GM18867 (cell line): ENCODE measurements around the gene RNASEH2A.

Experiments
- ATAC-seq: cut with Tn5 transposase; IDR thresholded peaks from one replicate; pipeline ENCODE4 v1.9.1; 2021; ENCODE audit warnings: mild to moderate bottlenecking, moderate library complexity; ENCODE audit not compliant: unreplicated experiment

RNASEH2A gene

DNA sequence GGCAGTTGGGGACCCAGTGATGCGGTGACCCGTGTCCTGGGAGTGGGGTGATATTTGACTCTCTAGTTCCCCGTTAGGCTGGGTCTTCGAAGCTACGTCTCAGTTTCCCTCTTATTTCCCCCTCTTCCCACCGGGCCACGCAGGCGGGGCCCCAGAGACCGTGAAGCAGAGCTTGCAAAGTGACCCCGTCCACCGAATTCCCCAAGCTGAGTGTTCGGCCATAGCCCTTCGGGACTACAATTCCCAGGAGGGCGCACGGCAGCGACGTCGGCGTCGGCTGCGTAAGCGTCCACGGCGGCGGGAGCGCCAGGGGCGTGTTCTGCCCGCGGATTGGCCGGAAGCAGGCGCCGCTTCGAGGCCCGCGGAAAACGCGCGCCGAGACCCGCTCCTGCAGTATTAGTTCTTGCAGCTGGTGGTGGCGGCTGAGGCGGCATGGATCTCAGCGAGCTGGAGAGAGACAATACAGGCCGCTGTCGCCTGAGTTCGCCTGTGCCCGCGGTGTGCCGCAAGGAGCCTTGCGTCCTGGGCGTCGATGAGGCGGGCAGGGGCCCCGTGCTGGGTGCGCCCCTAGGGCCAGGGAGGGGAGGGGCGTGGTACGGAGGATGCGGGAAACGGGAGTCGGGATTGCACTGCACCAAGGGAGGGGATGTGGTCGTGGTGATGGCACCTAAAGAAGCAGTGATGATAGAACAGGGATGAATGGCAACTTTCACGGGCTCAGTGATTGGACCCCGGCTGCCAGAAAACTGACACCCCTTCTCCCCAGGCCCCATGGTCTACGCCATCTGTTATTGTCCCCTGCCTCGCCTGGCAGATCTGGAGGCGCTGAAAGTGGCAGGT, at the start of gene RNASEH2A:
TSS of gene RNASEH2A (plus strand) at position 343 of the 840 bp plus-strand sequence. CDS start at position 433, 90 bp downstream.
- ATAC-seq = peak; percentile 85

DNA sequence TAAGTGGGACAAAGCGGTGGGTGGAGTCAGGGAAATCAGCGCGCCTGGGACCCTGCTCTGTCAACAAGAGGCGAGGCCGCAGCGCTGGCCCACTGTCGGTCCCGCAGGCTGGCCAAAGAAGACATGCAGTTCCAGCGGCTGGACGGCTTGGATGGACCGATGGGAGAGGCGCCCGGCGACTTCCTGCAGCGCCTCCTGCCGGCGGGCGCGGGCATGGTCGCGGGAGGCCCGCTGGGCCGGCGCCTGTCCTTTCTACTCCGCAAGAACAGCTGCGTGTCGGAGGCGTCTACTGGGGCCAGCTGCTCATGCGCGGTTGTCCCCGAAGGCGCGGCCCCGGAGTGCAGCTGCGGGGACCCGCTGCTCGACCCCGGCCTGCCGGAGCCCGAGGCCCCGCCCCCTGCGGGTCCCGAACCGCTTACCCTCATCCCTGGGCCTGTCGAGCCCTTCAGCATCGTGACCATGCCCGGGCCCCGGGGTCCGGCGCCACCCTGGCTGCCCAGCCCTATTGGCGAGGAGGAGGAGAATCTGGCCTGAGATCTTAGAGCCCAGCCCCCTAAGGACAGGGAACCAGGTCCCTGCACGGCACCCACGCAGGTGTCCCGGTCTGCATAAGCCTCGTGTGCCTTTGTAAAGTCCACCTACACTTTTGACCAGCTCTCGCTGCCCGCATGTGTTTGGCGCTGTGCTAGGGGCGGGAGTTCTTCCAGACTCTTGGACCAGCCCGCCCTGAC, 48.7 kb upstream of the RNASEH2A start:
- no peak for ATAC-seq

DNA sequence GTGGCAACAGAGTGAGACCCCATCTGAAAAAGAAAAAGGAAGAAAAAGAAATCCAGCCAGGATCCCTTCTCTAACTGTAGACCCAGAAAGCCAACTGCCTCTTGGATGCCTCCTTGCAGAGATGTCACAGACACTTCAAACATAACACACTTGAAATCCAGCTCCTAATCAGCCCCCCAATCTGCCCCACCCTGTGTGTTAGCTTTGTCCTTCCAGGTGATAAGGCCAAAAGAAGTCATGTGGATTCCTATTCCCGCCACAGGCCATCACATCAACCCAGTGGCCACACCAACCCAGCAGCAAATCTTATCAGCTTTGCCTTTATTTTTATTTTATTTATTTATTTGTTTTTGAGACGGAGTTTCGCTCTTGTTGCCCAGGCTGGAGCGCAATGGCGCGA, 46.7 kb upstream of the RNASEH2A start:
- no peak for ATAC-seq

DNA sequence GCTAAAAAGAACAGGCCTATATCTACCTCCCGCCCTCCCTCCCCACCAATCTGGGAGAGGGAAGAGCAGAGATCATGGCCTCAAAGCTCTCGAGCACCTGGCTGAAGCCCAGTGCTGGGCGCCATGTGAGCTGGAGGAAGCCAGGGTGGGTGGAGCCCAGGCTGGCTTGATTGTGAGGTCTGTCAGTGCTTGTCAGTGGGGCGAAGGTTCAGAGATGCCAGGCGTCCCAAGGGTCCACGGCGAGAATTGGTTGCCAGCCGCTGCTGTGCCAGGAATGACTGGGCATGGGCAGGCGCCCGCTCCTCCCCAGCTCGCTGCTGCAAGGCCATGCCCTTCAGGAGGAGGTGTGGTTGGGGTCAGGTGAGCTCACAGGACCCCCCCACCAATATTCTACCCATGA, 43.3 kb upstream of the RNASEH2A start:
- no peak for ATAC-seq

DNA sequence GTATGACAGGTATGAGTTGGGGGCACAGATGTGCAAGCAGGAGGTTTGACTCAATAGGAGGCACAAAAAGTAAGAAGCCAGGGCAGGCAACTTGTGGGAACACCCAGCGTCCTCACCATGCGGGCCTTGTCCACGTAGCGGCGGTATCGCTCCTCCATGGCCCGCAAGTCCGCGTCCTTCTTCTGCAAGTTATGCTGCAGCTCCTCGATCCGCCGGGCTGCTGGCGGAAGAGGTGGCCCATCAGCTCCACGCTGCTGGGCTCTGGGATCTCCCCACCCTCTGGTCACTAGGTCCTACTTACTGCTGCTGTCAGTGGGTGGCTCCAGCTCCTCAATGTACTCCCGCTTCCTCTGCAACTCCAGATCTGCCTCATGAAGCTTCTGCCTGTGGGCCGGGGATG, 41.7 kb upstream of the RNASEH2A start:
- ATAC-seq = no peak

DNA sequence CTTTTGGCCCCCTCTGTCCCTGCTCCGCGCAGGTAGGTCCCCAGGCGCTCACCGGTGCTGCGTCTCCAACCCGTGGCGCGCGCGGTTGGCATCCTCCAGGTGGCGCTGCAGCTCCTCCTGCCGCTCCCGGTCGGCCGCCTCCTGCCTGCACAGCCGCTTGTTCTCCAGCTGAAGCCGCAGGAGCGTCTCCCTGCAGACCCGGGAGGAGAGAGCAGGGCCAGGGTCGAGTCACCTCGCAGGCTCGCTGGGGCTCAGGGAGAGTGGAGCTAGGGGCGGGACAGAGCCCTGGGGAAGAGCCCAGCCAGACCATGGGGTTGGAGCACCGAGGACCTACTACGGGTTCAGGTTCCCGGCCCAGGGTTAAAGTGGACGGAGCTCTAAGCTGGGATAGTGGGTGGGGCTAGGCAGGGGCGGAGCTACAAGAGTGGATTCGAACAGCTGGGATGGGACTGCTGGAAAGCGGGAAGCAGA, 40.3 kb upstream of the RNASEH2A start:
- ATAC-seq = no peak

DNA sequence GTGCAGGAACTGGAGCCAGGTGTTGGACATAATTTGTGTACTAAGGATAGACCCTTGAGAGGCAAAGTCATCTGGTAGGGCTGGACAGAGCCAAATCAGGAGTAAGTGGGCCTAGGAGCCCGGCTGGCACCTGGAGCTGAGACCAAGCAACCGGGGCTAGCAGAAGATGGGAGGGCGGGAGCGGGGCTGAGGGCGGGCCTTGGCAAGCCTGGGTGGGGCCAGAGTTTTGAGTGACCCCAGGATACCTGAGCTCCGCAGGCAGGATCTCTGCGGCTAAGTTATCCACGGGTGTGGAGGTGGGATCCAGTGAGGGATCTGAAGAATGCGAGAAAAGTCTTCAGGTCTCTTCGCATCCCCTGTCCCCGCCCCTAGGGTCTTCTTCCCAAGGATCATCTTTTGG, 39.2 kb upstream of the RNASEH2A start:
- ATAC-seq = no peak

DNA sequence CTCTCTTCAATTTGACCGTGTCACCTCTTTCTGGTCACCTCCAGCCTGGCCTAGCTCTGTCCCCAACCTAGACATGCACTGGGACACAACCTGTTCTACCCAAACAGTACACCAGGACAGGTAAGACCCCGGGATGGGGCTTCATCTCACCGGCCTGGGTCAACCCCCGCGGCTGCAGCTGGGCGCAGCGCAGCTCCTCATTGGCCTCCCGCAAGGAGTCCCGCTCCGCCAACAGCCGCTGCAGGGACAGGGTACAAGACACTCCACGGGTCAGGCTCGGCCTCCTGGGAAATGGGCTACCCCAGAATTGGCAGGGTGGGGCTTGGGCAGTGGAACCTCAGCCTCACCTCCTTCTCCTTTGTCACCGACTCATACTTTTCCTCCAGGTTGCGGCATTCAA, 38.7 kb upstream of the RNASEH2A start:
- no peak for ATAC-seq

DNA sequence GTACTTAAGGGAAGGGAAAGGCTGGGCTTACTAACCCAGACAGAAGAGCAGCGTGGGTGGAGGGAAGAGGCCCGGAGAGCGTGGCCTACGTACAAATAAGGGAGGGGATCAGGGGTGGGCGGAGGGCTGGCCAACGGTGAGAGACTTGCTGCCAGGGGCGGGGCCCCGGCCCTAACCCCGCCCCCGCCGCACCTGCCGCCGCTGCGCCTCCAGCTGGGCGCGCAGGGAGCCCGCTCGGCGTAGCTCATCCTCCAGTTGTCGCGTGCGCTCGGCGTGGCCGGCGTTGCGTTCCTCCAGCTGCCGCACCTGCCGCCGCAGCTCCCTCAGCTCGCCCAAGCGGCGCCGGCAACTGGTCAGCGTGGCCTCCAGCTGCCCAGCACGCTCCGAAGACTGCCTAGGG, 36.7 kb upstream of the RNASEH2A start:
- ATAC-seq = no peak

DNA sequence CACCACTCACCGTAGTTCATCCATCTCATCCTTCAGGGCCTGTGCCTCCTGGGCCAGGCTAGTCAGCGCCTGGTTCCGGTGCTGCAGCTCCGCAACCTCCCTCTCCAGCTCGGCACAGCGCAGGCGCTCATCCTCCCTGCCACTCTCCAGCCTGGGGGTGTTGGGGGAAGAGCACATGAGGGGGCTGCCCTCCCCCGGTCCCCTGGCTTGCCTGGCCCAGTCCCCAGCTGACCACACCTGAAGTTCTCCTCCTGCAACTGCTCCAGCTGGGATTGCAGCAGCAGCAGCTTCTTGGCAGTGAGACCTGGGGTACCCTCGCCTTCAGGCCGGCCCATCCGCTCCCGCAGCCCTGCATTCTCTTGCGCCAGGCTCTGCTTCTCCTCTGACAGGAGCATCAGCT, 35.5 kb upstream of the RNASEH2A start:
- no peak for ATAC-seq

DNA sequence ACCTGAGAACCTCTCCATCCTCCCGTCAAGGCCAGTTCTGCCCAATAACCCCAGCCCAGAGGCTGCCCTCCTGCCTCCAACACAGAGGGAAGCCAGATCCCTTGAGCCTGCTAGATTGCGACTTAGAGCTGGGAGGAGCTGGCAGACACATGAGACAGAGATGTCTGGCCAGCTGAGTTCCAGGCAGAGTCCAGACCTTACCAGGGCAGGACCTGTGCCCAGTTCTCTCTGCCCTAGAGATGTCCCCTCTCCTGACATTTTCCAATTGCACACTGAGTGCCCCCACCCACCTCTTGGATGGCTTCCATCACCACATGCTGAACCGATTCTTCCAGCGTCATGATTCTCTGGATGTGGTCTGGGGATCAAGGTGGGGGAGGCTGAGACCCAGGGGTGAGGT, 34.1 kb upstream of the RNASEH2A start:
- no peak for ATAC-seq

DNA sequence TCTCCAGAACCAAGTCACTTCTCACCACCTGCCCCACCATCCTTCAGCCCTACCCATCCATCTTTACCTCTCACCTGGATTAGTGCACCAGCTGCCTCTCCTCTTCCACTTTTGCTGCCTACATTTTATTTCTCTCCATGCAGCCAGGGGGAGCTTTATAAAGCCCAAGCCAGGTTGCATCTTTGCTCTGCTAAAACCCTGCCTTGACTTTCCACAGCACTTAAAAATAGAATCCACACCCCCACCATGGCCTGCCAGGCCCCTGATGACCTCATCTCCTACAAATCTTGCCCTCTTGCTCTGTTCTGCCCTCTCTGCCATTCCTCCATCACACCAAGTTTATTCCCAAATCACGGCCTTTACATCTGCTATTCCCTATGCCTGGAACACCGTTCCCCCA, 32.8 kb upstream of the RNASEH2A start:
- ATAC-seq = no peak

DNA sequence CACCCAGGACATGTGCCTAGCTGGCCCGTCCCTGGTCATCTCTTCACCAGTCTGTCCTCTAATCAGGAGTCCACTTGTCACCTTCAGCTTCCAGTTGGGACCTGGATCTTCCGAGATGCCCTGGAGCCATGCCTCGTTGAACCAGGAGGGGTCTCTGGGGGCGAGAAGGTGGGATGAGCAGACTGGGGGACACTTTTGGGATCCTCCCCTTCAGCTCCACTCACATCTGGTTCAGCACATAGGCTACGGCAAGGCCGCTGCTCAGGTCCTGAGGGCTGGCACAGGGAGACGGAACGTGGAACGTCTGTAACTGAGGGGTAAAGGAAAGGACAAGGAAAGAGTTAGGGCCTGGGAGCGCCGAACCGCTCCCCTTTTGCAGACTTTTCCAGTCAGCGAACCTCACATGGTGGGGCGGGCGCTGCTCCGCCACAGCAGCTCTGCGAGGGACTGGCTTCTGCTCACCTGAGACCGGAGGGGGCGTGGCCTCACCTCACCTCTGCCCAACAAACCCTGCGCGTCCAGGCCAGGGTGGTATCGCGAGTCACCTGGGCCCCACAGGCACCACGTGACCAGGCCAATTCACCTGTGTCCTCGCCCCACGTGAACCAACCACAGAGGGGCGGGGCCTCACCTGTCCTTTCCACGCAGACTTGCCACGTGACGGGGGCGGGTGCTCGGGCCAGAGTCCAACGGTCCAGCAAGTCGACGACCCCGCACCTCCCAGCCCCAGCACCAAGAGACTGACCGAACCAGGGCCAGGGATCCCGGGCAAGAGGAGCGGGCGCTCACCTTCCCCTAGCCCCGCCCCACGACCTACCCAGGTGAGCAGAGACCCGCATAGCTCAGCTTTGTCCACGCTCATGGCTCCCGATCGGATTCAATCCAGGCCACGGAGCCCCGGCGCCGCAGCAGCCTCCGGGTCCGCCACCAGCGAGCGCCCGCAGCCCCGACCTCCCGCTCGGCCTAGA, 31.5 kb upstream of the RNASEH2A start, which contains the start of gene HOOK2:
TSS of gene HOOK2 (minus strand) at position 965 of the 968 bp plus-strand sequence. CDS start at position 862, 103 bp downstream.
- peak; percentile 5 for ATAC-seq

DNA sequence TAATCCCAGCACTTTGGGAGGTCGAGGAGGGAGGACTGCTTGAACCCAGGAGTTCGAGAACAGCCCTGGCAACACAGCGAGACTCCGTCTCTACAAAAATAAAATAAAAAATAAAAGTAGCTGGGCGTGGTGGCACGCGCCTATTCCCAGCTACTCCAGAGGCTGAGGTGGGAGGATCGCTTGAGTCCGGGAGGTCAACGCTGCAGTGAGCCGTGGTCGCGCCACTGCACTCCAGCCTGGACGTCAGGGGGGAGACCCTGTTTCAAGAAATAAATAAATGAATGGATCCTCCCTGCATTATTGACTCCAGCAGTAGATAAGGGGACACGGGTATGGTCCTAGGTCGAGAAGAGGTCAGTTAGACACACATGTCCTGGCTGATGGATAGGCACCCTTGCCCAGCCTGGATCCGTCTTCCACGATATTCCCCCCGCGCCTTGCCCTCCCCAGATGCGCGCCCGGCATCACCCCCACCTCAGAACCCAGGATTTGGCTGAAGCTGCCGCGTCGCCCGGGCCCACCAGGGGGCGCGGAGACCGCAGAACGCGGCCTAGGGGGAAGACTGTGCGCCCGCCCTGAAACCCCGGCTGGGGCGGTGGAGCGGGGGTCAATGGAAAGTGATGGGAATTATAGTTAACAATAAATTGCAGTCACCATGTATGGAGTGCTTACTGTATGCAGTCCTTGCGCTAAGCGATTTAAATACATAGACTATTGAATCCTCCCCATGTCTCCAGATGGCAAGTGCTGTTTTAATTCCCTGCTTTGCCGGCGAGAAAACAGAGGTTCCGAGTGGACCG, 29.0 kb upstream of the RNASEH2A start:
- ATAC-seq = no peak

DNA sequence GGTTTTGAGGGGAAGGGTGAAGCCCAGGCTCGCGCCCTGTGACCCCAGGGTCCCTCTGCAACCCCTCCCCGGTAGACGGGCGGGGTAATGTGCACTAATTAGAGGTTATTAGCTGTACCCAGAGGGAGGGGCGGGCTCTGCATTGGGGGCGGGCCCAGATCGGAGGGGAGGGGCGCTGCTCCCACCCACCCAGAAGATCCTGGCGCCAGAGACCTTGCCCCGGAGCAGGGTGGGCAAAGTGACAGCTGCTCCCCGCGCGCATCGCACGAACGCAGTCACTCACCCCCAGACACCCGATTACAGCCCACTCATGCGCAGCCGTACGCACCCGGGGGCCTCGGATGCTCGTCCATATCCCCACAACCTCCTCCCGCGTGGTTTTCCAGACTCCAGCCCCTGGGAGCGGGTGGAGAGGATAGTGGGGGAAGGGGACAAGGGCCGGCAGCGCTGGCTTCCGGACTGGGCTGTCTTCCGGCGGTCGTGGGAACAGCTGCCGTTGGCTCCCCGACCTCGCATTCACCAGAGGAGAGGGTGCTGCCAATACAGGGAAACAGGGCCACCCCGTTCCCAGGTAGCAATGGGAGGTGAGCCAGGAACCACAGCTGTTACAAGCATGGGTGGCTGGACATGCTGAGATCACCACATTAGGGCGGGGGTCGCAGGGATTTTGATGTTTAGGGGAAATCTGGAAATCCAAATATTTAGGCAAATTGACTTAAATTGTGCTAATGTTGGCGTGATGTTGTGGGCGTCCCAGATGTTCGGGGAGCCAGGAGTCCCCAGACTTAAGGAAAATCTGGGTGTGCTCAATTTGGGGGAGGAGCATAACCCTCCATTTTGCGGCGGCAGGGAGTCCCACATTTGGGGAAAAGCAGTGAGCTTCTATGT, 28.1 kb upstream of the RNASEH2A start:
- no peak for ATAC-seq

DNA sequence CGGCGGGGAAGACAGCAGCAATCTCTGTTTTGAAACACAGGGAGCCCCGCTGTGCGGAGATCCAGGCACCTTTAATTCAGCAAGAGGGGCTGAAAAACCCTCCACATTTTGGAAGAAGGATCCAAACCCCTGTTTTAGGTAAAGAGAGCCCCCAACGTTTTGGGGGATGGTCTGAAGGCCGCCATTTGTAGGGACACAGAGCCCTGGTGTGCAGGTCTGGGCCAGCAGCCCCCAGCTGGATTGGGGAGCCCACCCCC, 27.6 kb upstream of the RNASEH2A start:
- no peak for ATAC-seq

DNA sequence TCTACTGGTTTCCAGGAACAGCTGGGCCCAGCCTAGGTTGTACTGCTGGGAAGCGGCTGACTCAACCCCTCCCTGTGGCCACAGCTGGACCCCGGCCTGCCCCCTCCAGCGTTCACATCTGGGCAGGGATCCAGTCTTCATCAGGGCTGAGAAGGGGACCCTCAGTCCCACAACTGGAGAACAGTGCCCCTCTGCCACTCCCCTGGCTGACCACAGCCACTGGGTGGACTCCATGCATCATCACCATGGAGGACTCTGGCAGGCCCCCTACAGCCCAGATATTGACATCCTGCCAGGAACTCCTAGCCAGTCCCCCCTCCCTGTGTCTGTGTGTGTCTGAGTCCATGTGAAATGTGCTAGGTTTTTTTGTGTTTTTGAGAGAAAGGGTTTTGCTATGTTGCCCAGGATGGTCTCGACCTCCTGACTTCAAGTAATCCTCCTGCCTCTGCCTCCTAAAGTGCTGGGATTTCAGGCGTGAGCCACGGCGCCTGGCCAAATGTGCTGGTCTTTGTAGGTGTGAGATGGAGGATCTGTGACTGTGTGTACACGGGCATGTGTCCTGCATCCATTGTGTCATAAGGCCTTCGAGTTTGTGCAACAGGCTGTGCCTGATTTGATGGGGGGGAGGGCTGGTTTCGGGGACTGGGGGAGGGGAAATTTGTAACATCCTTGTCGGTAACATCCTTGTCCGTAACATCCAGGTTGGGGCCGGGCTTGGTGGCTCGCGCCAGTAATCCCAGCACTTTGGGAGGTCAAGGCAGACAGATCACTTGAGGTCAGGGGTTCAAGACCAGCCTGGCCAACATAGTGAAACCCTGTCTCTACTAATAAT, 27.0 kb upstream of the RNASEH2A start:
- no peak for ATAC-seq

DNA sequence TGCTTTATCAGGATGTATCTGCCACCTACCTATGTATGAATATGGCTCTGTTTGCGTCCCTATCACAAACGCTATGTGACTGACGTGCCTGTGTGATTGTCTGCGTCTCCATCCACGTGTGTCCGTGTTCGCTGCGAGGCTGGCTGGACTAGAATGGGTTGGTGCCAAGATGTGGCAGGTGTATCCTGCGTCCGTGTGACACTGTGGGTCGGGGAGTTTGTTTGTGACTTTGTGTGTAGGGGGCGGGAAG, 24.3 kb upstream of the RNASEH2A start:
- no peak for ATAC-seq
